Activated CD4-positive, alpha-beta memory T cell treated with anti-CD3 and anti-CD28 coated beads for 36 hours (primary cell): Measurements from ENCODE around the gene MARK2. TPM values are rescaled to one million over a fixed set of nuclear protein-coding genes. Genes with fewer than 3 reads are reported as not detected.

ENCODE experiments used
- CTCF ChIA-PET: fragments of 350-600 bp; sonication (Branson Sonifier 250); formaldehyde crosslinking; loops from one replicate; lab custom pipeline; 2021; ENCODE audit warnings: antibody characterized with exemption, inconsistent platforms; lab: Charles Lee
- POLR2A ChIA-PET: fragments of 350-600 bp; sonication (Branson Sonifier 250); formaldehyde crosslinking; loops from one replicate; lab custom pipeline; 2021; ENCODE audit warnings: antibody characterized with exemption; lab: Charles Lee
- DNase-seq: peaks from one replicate; pipeline ENCODE4 v3.0.0-alpha.2; 2020
- H3K27ac Mint-ChIP-seq: one replicate; pipeline ENCODE4 v1.8.0; 2021; ENCODE audit warnings: mixed read lengths
- H3K27me3 Mint-ChIP-seq: one replicate; pipeline ENCODE4 v1.8.0; 2021; ENCODE audit warnings: mixed read lengths
- H3K36me3 Mint-ChIP-seq: one replicate; pipeline ENCODE4 v1.8.0; 2021; ENCODE audit warnings: mixed read lengths
- H3K4me1 Mint-ChIP-seq: one replicate; pipeline ENCODE4 v1.8.0; 2021; ENCODE audit warnings: low read depth, mixed read lengths
- H3K4me3 Mint-ChIP-seq: one replicate; pipeline ENCODE4 v1.8.0; 2021; ENCODE audit warnings: mild to moderate bottlenecking, mixed read lengths
- H3K9me3 Mint-ChIP-seq: one replicate; pipeline ENCODE4 v1.8.0; 2021; ENCODE audit warnings: mixed read lengths
- intact Hi-C: fragments of 100-400 bp; cut with micrococcal nuclease; formaldehyde crosslinking; loops from one replicate; pipeline ENCODE4 v1.15.1; 2023
- total RNA-seq, 2 experiments: library from RNA; stranded (reverse); gene quantifications; one replicate each; pipeline ENCODE4 v1.2.3, GENCODE V29; 2021

The MARK2 gene
- total RNA-seq, 2 experiments from 2014 or later: 20.0 to 29.0 TPM

- Mint-ChIP-seq H3K27ac (no peak overlapping the region), H3K4me3 (no peak overlapping the region), H3K9me3 (no peaks in the 10 kb centered on the region), H3K36me3 (no peaks in the 10 kb centered on the region), H3K4me1 (peaks cover 14% of the 10 kb centered on the region), H3K27me3 (no peaks in the 10 kb centered on the region)
- DNase-seq: peak; percentile 54
- intact Hi-C loops: loop anchor here (2.0 kb wide), 1 partner anchor 84 kb away; no protein-coding TSS in a partner anchor
- ChIA-PET CTCF (interaction anchor here (0.6 to 4.5 kb wide), 8 partner anchors 14 to 261 kb away, joined by 3 to 36 read pairs (median 4); partner anchors contain the start of gene MARK2), POLR2A (no interaction called here)
Measured at GRCh38 chr11:63920939-63921417, 82.1 kb downstream of the MARK2 start.

- POLR2A ChIA-PET: no interaction called here
- H3K36me3 Mint-ChIP-seq: no peaks in the 10 kb centered on the region
- CTCF ChIA-PET: interaction anchor here (1.6 to 4.5 kb wide), 2 partner anchors 23 to 85 kb away, joined by 5 to 36 read pairs; partner anchors contain the start of gene MARK2
- DNase-seq: no peak
- H3K4me1 Mint-ChIP-seq: peaks cover 7% of the 10 kb centered on the region
- intact Hi-C loops: no loop called here
- H3K27me3 Mint-ChIP-seq: no peaks in the 10 kb centered on the region
- H3K4me3 Mint-ChIP-seq: no peak overlapping the region
- H3K27ac Mint-ChIP-seq: no peak overlapping the region
- no peaks in the 10 kb centered on the region for H3K9me3 Mint-ChIP-seq
Measured at GRCh38 chr11:63922673-63923192, 83.8 kb downstream of the MARK2 start.

GRCh38 chr11:63923319-63923718 is 84.4 kb downstream of the MARK2 start:
- H3K27ac Mint-ChIP-seq: no peak overlapping the region
- intact Hi-C loops: no loop called here
- peaks cover 7% of the 10 kb centered on the region for H3K4me1 Mint-ChIP-seq
- ChIA-PET POLR2A (no interaction called here), CTCF (interaction anchor here (1.6 to 4.5 kb wide), 2 partner anchors 23 to 86 kb away, joined by 5 to 36 read pairs; partner anchors contain the start of gene MARK2)
- no peak for DNase-seq
- no peak overlapping the region for H3K4me3 Mint-ChIP-seq
- H3K9me3 Mint-ChIP-seq: no peaks in the 10 kb centered on the region
- H3K27me3 Mint-ChIP-seq: no peaks in the 10 kb centered on the region
- H3K36me3 Mint-ChIP-seq: no peaks in the 10 kb centered on the region

GRCh38 chr11:63929616-63930015 is 90.7 kb downstream of the MARK2 start:
- no peak for DNase-seq
- CTCF ChIA-PET: interaction anchor here (1.1 to 1.5 kb wide), 2 partner anchors 16 to 92 kb away, joined by 3 to 6 read pairs; no protein-coding TSS in a partner anchor
- POLR2A ChIA-PET: no interaction called here
- intact Hi-C loops: no loop called here
- Mint-ChIP-seq H3K27me3 (no peaks in the 10 kb centered on the region), H3K27ac (no peak overlapping the region), H3K9me3 (no peaks in the 10 kb centered on the region), H3K4me1 (no peaks in the 10 kb centered on the region), H3K36me3 (no peaks in the 10 kb centered on the region), H3K4me3 (no peak overlapping the region)

- no peak for DNase-seq
- CTCF ChIA-PET: interaction anchor here (1.1 kb wide), 2 partner anchors 15 to 93 kb away, joined by 3 read pairs; no protein-coding TSS in a partner anchor
- no peaks in the 10 kb centered on the region for H3K9me3 Mint-ChIP-seq
- intact Hi-C loops: no loop called here
- H3K36me3 Mint-ChIP-seq: no peaks in the 10 kb centered on the region
- H3K27ac Mint-ChIP-seq: no peak overlapping the region
- POLR2A ChIA-PET: no interaction called here
- no peaks in the 10 kb centered on the region for H3K27me3 Mint-ChIP-seq
- no peak overlapping the region for H3K4me3 Mint-ChIP-seq
- no peaks in the 10 kb centered on the region for H3K4me1 Mint-ChIP-seq
Measured at GRCh38 chr11:63931045-63931444, 92.1 kb downstream of the MARK2 start.

GRCh38 chr11:63931876-63932275 is 93.0 kb downstream of the MARK2 start:
- H3K27me3 Mint-ChIP-seq: no peaks in the 10 kb centered on the region
- POLR2A ChIA-PET: no interaction called here
- no peak for DNase-seq
- no peak overlapping the region for H3K4me3 Mint-ChIP-seq
- no peaks in the 10 kb centered on the region for H3K9me3 Mint-ChIP-seq
- H3K4me1 Mint-ChIP-seq: no peaks in the 10 kb centered on the region
- CTCF ChIA-PET: interaction anchor here (1.1 kb wide), 1 partner anchor 14 kb away, joined by 3 read pairs; no protein-coding TSS in a partner anchor
- intact Hi-C loops: no loop called here
- H3K36me3 Mint-ChIP-seq: no peaks in the 10 kb centered on the region
- no peak overlapping the region for H3K27ac Mint-ChIP-seq

- H3K4me3 Mint-ChIP-seq: no peak overlapping the region
- intact Hi-C loops: no loop called here
- H3K36me3 Mint-ChIP-seq: no peaks in the 10 kb centered on the region
- ChIA-PET CTCF (no interaction called here), POLR2A (no interaction called here)
- DNase-seq: no peak
- no peaks in the 10 kb centered on the region for H3K27me3 Mint-ChIP-seq
- H3K9me3 Mint-ChIP-seq: no peaks in the 10 kb centered on the region
- H3K27ac Mint-ChIP-seq: no peak overlapping the region
- H3K4me1 Mint-ChIP-seq: peaks cover 9% of the 10 kb centered on the region
Measured at GRCh38 chr11:63933459-63933858, 94.5 kb downstream of the MARK2 start.

GRCh38 chr11:63937713-63938478 is 99.0 kb downstream of the MARK2 start:
- Mint-ChIP-seq H3K9me3 (no peaks in the 10 kb centered on the region), H3K27me3 (no peaks in the 10 kb centered on the region), H3K27ac (peak overlapping the region; percentile 54), H3K4me3 (peak overlapping the region; percentile 79), H3K4me1 (peaks cover 23% of the 10 kb centered on the region), H3K36me3 (no peaks in the 10 kb centered on the region)
- peak; percentile 46 for DNase-seq
- POLR2A ChIA-PET: interaction anchor here (0.7 to 1.5 kb wide), 2 partner anchors 47 to 99 kb away, joined by 3 read pairs; partner anchors contain the start of gene MARK2
- intact Hi-C loops: loop anchor here (1.0 to 2.0 kb wide), 2 partner anchors 19 to 36 kb away; partner anchors contain the start of gene COX8A
- CTCF ChIA-PET: interaction anchor here (0.6 to 2.2 kb wide), 3 partner anchors 37 to 100 kb away, joined by 3 to 15 read pairs (median 4); partner anchors contain the start of genes COX8A and MARK2

- no peaks in the 10 kb centered on the region for H3K9me3 Mint-ChIP-seq
- POLR2A ChIA-PET: interaction anchor here (0.7 to 1.5 kb wide), 2 partner anchors 47 to 100 kb away, joined by 3 read pairs; partner anchors contain the start of gene MARK2
- peak within 1 kb of the TSS; percentile 85 for H3K4me3 Mint-ChIP-seq
- peaks cover 23% of the 10 kb centered on the region for H3K4me1 Mint-ChIP-seq
- H3K27me3 Mint-ChIP-seq: no peaks in the 10 kb centered on the region
- CTCF ChIA-PET: interaction anchor here (1.1 to 2.2 kb wide), 2 partner anchors 36 to 101 kb away, joined by 3 to 15 read pairs; partner anchors contain the start of genes COX8A and MARK2
- no peaks in the 10 kb centered on the region for H3K36me3 Mint-ChIP-seq
- H3K27ac Mint-ChIP-seq: peak within 1 kb of the TSS; percentile 54
- peak; percentile 95 for DNase-seq
- intact Hi-C loops: loop anchor here (1.0 to 2.0 kb wide), 3 partner anchors 20 to 100 kb away; partner anchors contain the start of gene COX8A
Measured at GRCh38 chr11:63938479-63939396, 99.8 kb downstream of the MARK2 start, which contains the start of gene NAA40. Gene NAA40 (plus strand): TSS chr11:63939002. CDS start chr11:63939097, 95 bp downstream.

- no peak for DNase-seq
- intact Hi-C loops: loop anchor here (1.0 to 2.0 kb wide), 2 partner anchors 21 to 101 kb away; no protein-coding TSS in a partner anchor
- ChIA-PET CTCF (interaction anchor here (2.2 kb wide), 1 partner anchor 102 kb away, joined by 15 read pairs; the partner anchor contains the start of gene MARK2), POLR2A (interaction anchor here (1.5 kb wide), 1 partner anchor 101 kb away, joined by 3 read pairs; the partner anchor contains the start of gene MARK2)
- H3K4me3 Mint-ChIP-seq: peak overlapping the region; percentile 85
- H3K27me3 Mint-ChIP-seq: no peaks in the 10 kb centered on the region
- no peaks in the 10 kb centered on the region for H3K9me3 Mint-ChIP-seq
- H3K27ac Mint-ChIP-seq: peak overlapping the region; percentile 43
- H3K36me3 Mint-ChIP-seq: no peaks in the 10 kb centered on the region
- H3K4me1 Mint-ChIP-seq: peaks cover 23% of the 10 kb centered on the region
Measured at GRCh38 chr11:63939397-63939891, 100.5 kb downstream of the MARK2 start.

GRCh38 chr11:63940786-63941185 is 101.9 kb downstream of the MARK2 start:
- peaks cover 23% of the 10 kb centered on the region for H3K4me1 Mint-ChIP-seq
- H3K4me3 Mint-ChIP-seq: peak overlapping the region; percentile 40
- no peaks in the 10 kb centered on the region for H3K27me3 Mint-ChIP-seq
- DNase-seq: no peak
- ChIA-PET POLR2A (no interaction called here), CTCF (no interaction called here)
- intact Hi-C loops: no loop called here
- H3K27ac Mint-ChIP-seq: no peak overlapping the region
- no peaks in the 10 kb centered on the region for H3K36me3 Mint-ChIP-seq
- no peaks in the 10 kb centered on the region for H3K9me3 Mint-ChIP-seq
